Amygdala (tissue), 56 donors: ENCODE measurements around the gene FBXO5.
"Not testable (repeated sequence)": the region's sequence is repeated elsewhere in the genome, so short reads cannot be mapped to it uniquely, and the experiment has no call there.

Experiments used
- DNase-seq, 56 donors: peaks; one replicate each; lab custom pipeline; 2025; lab: John Stamatoyannopoulos, UW

FBXO5 gene

GRCh38 chr6:152982904-152983636 lies at the start of gene FBXO5:
TSS of gene FBXO5 (minus strand) at chr6:152983041. CDS start at chr6:152982959, 82 bp downstream.
- DNase-seq, result peak; percentile 67 to 98 (median 94)

- DNase-seq, result no peak
These were observed 49.5 kb upstream of the FBXO5 start for GRCh38 chr6:153032255-153032882.

GRCh38 chr6:153031335-153031955 lies 48.6 kb upstream of the FBXO5 start:
- DNase-seq, result no peak

GRCh38 chr6:153028963-153029362 lies 46.1 kb upstream of the FBXO5 start:
- no peak for DNase-seq

- no peak for DNase-seq
These were observed 45.4 kb upstream of the FBXO5 start for GRCh38 chr6:153028286-153028685.

GRCh38 chr6:153027480-153027879 lies 44.6 kb upstream of the FBXO5 start:
- DNase-seq, result no peak

- no peak for DNase-seq
These were observed 41.8 kb upstream of the FBXO5 start for GRCh38 chr6:153024709-153025017.

GRCh38 chr6:153023977-153024708 lies 41.3 kb upstream of the FBXO5 start:
- DNase-seq, result peak in 13 of 56 donors; percentile 0 to 49 (median 7)

GRCh38 chr6:153018355-153018754 lies 35.5 kb upstream of the FBXO5 start:
- DNase-seq, result no peak

GRCh38 chr6:153016846-153017245 lies 34.0 kb upstream of the FBXO5 start:
- DNase-seq, result no peak

- no peak for DNase-seq
These were observed 32.3 kb upstream of the FBXO5 start for GRCh38 chr6:153015094-153015640.

GRCh38 chr6:153013438-153013837 lies 30.6 kb upstream of the FBXO5 start:
- no peak for DNase-seq

GRCh38 chr6:153012856-153013255 lies 30.0 kb upstream of the FBXO5 start:
- DNase-seq, result no peak

GRCh38 chr6:153003366-153003690 lies 20.5 kb upstream of the FBXO5 start:
- DNase-seq, result peak in 7 of 56 donors; percentile 13 to 57 (median 51)

- peak; percentile 34 to 94 (median 84) for DNase-seq
These were observed 19.9 kb upstream of the FBXO5 start, which contains the start of gene MTRF1L for GRCh38 chr6:153002613-153003365. TSS of gene MTRF1L (minus strand) at chr6:153002709. CDS start at chr6:153002685, 24 bp downstream.

GRCh38 chr6:153001767-153002612 lies 19.1 kb upstream of the FBXO5 start:
- peak in 10 of 56 donors; percentile 3 to 43 (median 33) for DNase-seq

- DNase-seq, result not testable (repeated sequence)
These were observed 17.9 kb upstream of the FBXO5 start for GRCh38 chr6:153000790-153001189.

GRCh38 chr6:153000243-153000642 lies 17.4 kb upstream of the FBXO5 start:
- no peak for DNase-seq

GRCh38 chr6:152999538-152999937 lies 16.7 kb upstream of the FBXO5 start:
- DNase-seq, result not testable (repeated sequence)
